Activated naive CD8-positive, alpha-beta T cell treated with anti-CD3 and anti-CD28 coated beads, Interleukin-2, amount 50 U/mL, for 16 hours (primary cell): ENCODE results near the gene CLIP3.
"Not testable (repeated sequence)": the region's sequence is repeated elsewhere in the genome, so short reads cannot be mapped to it uniquely, and the experiment has no call there.

ENCODE experiments used
- DNase-seq: peaks from one replicate; pipeline ENCODE4 v3.0.0-alpha.2; 2020; ENCODE audit warnings: low read depth, low spot score

The CLIP3 gene

GRCh38 chr19:36049080-36049698 lies 16.5 kb upstream of the CLIP3 start:
- no peak for DNase-seq

GRCh38 chr19:36047835-36048234 lies 15.2 kb upstream of the CLIP3 start:
- no peak for DNase-seq

- DNase-seq, result no peak
Measured at GRCh38 chr19:36046443-36047050, 13.9 kb upstream of the CLIP3 start.

GRCh38 chr19:36043952-36044351 lies 11.3 kb upstream of the CLIP3 start:
- no peak for DNase-seq

- no peak for DNase-seq
Measured at GRCh38 chr19:36041831-36042230, 9.2 kb upstream of the CLIP3 start.

GRCh38 chr19:36041092-36041491 lies 8.4 kb upstream of the CLIP3 start:
- DNase-seq, result not testable (repeated sequence)

GRCh38 chr19:36040495-36040894 lies 7.8 kb upstream of the CLIP3 start:
- DNase-seq, result no peak

GRCh38 chr19:36031308-36031707 lies 1.4 kb downstream of the CLIP3 start:
- DNase-seq, result no peak

GRCh38 chr19:36030264-36031148 lies 2.2 kb downstream of the CLIP3 start:
- DNase-seq, result no peak

GRCh38 chr19:36028313-36029041 lies 4.2 kb downstream of the CLIP3 start:
- no peak for DNase-seq

GRCh38 chr19:36027696-36028095 lies 5.0 kb downstream of the CLIP3 start:
- DNase-seq, result no peak

- no peak for DNase-seq
Measured at GRCh38 chr19:36026091-36026876, 6.4 kb downstream of the CLIP3 start.

GRCh38 chr19:36025541-36025940 lies 7.1 kb downstream of the CLIP3 start:
- DNase-seq, result no peak

GRCh38 chr19:36023432-36023831 lies 9.2 kb downstream of the CLIP3 start:
- DNase-seq, result no peak

- DNase-seq, result no peak
Measured at GRCh38 chr19:36019061-36019670, 13.5 kb downstream of the CLIP3 start.

GRCh38 chr19:36014012-36014924 lies 18.4 kb downstream of the CLIP3 start, which contains the start of gene ALKBH6:
Gene ALKBH6, minus strand, starts transcription at chr19:36014213. Its CDS starts 816 bp downstream, at chr19:36013397.
- DNase-seq, result peak; percentile 100

GRCh38 chr19:36013280-36014011 lies 19.2 kb downstream of the CLIP3 start:
- DNase-seq, result no peak

GRCh38 chr19:36010402-36010801 lies 22.3 kb downstream of the CLIP3 start:
- no peak for DNase-seq
